HG02981 (cell line): Measurements from ENCODE around the gene CSRP3.

Source experiments
- ATAC-seq: cut with Tn5 transposase; IDR thresholded peaks from one replicate; pipeline ENCODE4 v1.9.1; 2021; ENCODE audit warnings: mild to moderate bottlenecking, moderate library complexity; ENCODE audit not compliant: unreplicated experiment

Gene CSRP3

GRCh38 chr11:19201737-19202605 is at the start of gene CSRP3:
CSRP3 (minus strand) TSS chr11:19201983; CDS start chr11:19192448, 9,535 bp downstream.
- ATAC-seq, result no peak

GRCh38 chr11:19251577-19251976 is 49.8 kb upstream of the CSRP3 start:
- ATAC-seq, result no peak

GRCh38 chr11:19246816-19247215 is 45.0 kb upstream of the CSRP3 start:
- ATAC-seq, result no peak

GRCh38 chr11:19245351-19245750 is 43.6 kb upstream of the CSRP3 start:
- no peak for ATAC-seq

GRCh38 chr11:19244621-19245020 is 42.8 kb upstream of the CSRP3 start:
- no peak for ATAC-seq

- ATAC-seq, result no peak
Measured at GRCh38 chr11:19244084-19244483, 42.3 kb upstream of the CSRP3 start.

- no peak for ATAC-seq
Measured at GRCh38 chr11:19243613-19244012, 41.8 kb upstream of the CSRP3 start.

- ATAC-seq, result no peak
Measured at GRCh38 chr11:19243143-19243542, 41.4 kb upstream of the CSRP3 start.

GRCh38 chr11:19242179-19242932 is 40.6 kb upstream of the CSRP3 start:
- ATAC-seq, result no peak

GRCh38 chr11:19241260-19242178 is 39.7 kb upstream of the CSRP3 start:
- peak; percentile 30 for ATAC-seq

GRCh38 chr11:19240420-19241259 is 38.9 kb upstream of the CSRP3 start, which contains the start of gene E2F8:
E2F8 (minus strand) TSS chr11:19240945; CDS start chr11:19240121, 824 bp downstream.
- peak; percentile 89 for ATAC-seq

- ATAC-seq, result no peak
Measured at GRCh38 chr11:19239039-19239438, 37.3 kb upstream of the CSRP3 start.

GRCh38 chr11:19237813-19238212 is 36.0 kb upstream of the CSRP3 start:
- no peak for ATAC-seq

- ATAC-seq, result no peak
Measured at GRCh38 chr11:19237381-19237780, 35.6 kb upstream of the CSRP3 start.

- no peak for ATAC-seq
Measured at GRCh38 chr11:19234231-19234817, 32.5 kb upstream of the CSRP3 start.

GRCh38 chr11:19232910-19233503 is 31.2 kb upstream of the CSRP3 start:
- ATAC-seq, result no peak

- ATAC-seq, result no peak
Measured at GRCh38 chr11:19229671-19230070, 27.9 kb upstream of the CSRP3 start.

- ATAC-seq, result no peak
Measured at GRCh38 chr11:19228968-19229367, 27.2 kb upstream of the CSRP3 start.
